WTC11 (cell line): ENCODE measurements around the gene BBS12.

Experiments
- CTCF ChIP-seq: fragments of 200-600 bp; IDR thresholded peaks from 2 replicates; pipeline ENCODE4 v1.8.0; 2022; ENCODE audit warnings: antibody characterized with exemption
- E2F5 ChIP-seq: sonication (generic); formaldehyde crosslinking; IDR thresholded peaks from 2 replicates; pipeline ENCODE4 v1.8.1; 2022; ENCODE audit warnings: mild to moderate bottlenecking, moderate library complexity, missing genetic modification reagents
- ESRRA ChIP-seq: sonication (generic); formaldehyde crosslinking; IDR thresholded peaks from 2 replicates; pipeline ENCODE4 v1.8.1; 2022; ENCODE audit warnings: mild to moderate bottlenecking, missing genetic modification reagents, borderline replicate concordance
- HMGA2 ChIP-seq: fragments of 250-450 bp; sonication (Bioruptor Pico); IDR thresholded peaks from 2 replicates; pipeline ENCODE4 v1.4.0; 2021; ENCODE audit warnings: mild to moderate bottlenecking, moderate library complexity
- TEAD4 ChIP-seq: sonication (generic); formaldehyde crosslinking; IDR thresholded peaks from 2 replicates; pipeline ENCODE4 v1.8.0; 2022; ENCODE audit warnings: mild to moderate bottlenecking, missing genetic modification reagents
- USF2 ChIP-seq: sonication (generic); formaldehyde crosslinking; IDR thresholded peaks from 2 replicates; pipeline ENCODE4 v1.8.1; 2023; ENCODE audit warnings: mild to moderate bottlenecking, missing genetic modification reagents, moderate library complexity
- ZBTB21 ChIP-seq: sonication (generic); formaldehyde crosslinking; IDR thresholded peaks from 2 replicates; pipeline ENCODE4 v1.8.1; 2023; ENCODE audit warnings: mild to moderate bottlenecking, missing genetic modification reagents, borderline replicate concordance
- ZNF512 ChIP-seq: sonication (generic); formaldehyde crosslinking; IDR thresholded peaks from 2 replicates; pipeline ENCODE4 v1.8.1; 2022; ENCODE audit warnings: missing genetic modification reagents, borderline replicate concordance

GRCh38 chr4:122784261-122784660, 51.8 kb downstream of the BBS12 start:
- no peak for TF ChIP-seq TEAD4 (CRISPR knock-in tag)
- TF ChIP-seq CTCF, result no peak
- no peak for TF ChIP-seq ZNF512 (CRISPR knock-in tag)
- no peak for TF ChIP-seq ZBTB21 (CRISPR knock-in tag)
- no peak for TF ChIP-seq ESRRA (CRISPR knock-in tag)
- no peak for TF ChIP-seq USF2 (CRISPR knock-in tag)
- TF ChIP-seq E2F5 (CRISPR knock-in tag), result no peak
- TF ChIP-seq HMGA2 (CRISPR knock-in tag), result no peak
